Islet precursor cell (in vitro differentiated cells): ENCODE results near the gene JMJD4.
A peak's percentile ranks its signal among the peaks of the same experiment; 100 is the strongest.
"Not testable (repeated sequence)": the region's sequence is repeated elsewhere in the genome, so short reads cannot be mapped to it uniquely, and the experiment has no call there.

Experiments
- DNase-seq: peaks from one replicate; pipeline ENCODE4 v3.0.0-alpha.2; 2018

The JMJD4 gene

DNA sequence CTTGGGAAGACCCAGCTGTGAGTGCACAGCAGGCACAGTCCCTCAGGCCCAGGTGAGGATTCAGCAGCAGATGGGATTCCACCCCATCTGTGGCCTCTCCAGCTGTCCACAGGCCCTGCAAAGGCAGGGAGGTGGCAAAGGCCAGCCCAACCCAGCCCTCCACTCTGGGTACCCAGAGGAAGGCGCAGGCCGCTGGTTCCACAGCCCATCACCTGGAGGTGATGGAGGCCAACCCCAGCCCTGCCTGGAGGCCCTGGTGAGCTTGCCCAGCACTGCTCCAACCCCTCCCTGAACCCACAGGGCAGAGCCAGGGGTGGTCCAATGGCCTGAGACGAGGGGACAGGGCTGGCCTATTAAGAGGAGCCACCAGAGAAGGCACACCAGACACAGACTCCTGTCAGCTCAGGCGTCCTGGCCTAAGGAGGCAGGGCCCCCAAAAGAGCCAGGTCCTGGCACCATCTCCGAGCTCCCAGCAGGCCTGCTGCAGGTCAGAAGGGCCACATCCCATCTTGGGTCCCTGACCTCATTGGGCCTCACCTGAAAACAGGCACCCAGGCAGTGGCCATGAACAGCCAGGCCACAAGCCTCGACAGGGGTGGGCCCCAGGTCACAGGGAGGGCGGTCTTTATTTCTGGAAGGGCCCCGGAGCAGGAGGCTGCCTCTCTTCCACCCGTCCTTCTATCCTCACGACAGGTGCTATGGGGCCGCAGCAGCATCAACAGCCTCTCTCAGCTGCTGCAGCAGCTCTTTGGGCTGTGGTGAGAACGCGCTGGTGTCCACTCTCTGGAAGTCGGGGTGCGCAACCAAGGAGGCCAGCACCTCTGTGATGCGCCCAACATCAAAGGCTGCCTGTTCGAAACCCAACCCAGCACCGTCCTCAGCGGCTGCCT lies 3.2 kb downstream of the JMJD4 start:
- no peak for DNase-seq

DNA sequence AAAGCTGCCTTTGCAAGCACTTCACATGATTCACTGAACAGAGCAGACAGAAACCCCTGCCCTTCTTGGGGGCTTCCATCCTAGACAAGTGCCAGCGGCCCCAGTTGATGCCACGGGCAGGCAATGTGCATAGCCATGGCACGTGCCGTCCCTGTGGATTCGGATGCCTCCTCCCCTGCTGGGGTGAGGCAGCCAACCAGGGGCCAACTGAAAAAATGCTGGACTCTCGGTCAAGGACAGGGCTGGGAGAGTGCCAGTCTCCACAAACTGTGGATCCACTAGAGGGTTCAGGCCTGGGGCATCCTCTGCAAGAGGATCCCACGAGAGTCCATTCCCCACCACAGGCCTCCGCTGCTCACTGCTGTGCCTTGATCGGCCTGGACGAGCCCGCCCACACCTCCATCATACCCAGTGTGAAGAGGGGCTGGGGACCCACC lies 3.8 kb downstream of the JMJD4 start:
- DNase-seq: no peak

DNA sequence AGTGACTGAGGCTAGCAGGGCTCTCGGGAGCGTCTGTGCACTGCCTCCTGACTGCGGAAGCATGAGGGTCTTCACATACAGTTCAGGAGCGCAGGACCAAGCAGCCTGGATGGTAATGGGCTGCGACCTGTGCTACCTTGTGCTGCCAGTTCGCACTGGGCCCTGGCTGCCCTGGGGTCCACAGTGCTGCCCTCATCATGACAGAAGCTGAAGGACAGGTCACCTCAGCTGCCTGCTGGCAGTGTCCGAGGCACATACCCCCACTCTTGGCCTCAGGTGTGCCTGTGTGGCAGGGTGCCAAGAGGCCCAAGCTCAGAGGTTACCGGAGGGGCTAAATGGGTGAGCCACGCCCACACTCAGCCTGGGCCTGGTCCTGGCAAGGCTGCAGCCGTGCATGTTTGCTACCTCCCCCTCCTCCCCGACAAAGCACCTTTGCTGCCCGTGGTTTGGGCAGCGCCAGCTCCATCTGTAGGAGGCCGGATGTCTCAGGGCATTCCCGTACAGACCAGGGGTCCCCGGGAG lies 4.4 kb downstream of the JMJD4 start:
- no peak for DNase-seq

DNA sequence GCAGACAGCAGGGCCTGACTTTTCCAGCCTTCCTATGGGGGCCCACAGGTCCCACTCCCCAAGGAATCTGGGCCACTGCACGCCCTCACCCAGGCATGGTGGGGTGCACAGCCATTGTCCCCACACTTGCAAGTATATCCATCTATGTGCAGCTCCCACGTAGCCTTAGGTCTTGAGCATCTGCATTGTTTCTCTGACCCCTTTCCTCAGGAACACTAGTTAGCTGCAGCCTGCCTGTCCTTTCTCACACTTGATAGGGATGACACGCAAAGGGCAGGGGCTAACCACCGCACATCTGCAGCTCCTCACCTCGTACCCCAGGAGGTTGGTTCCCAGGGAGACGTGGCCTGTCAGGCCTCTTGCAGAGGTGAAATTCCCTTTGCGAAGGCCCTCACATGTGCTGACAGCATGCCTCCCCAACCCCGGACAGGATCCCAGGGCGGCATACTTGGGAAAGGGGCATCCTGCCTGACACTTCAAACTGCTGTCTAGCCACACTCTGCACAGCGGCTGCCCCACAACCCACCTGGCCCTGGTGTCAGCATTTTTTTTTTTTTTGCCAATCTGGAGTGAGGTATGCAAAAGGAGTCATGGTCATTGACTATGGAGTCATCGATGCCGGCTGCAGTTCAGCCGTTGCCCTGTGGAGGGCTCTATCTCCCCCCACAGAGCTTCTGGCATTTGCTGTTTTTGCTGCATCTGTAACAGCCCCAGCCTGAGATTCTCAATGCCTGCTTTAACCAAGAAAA lies 5.0 kb downstream of the JMJD4 start:
- peak; percentile 88 for DNase-seq

DNA sequence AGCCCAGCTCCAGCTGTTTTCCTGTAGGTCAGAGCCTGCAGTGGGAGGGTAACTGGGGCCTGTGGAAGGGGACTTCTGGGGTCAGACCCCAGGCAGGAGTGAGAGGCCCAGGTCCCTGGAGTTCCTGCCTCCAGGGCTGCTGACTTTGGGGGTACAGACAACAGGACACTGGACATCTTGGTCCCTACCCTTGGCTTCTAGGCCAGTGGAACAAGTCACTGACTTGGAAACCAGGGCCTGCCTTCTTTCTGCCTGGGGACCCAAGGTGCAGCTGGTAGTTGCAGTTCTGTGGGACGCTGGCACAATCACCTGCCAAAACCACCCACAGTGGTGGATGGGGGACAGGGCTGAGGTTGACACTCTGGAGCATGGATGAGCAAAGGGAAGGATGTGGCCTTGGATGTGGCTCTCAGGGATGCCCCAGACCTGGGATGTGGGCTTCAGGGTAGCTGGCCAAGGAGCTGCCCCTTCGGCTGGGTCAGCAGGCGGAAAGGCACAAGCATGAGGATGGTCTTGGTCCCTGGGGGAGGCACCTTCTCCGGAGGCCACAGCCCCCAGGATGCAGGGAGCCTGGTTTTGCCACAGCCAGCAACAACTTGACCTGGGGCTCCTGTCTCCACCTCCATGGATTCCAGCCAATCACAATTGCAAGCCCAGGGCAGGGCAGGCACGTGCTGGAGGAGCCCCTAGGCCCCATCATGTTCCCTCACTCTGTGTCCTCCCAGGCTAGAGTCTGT lies 5.8 kb downstream of the JMJD4 start:
- no peak for DNase-seq

DNA sequence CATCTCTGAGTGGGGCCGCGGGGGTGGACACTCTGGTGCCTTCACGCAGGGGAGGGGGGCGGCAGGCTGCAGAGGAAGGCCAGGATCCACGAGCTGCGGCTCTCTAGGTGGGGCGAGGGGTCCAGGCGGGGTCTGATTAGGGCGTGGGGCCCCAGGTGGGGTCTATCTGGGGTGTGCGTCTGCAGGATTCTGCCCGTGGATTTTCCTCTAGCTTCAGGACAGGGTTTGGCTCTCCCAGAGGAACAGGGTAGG lies 6.3 kb downstream of the JMJD4 start:
- DNase-seq: no peak

DNA sequence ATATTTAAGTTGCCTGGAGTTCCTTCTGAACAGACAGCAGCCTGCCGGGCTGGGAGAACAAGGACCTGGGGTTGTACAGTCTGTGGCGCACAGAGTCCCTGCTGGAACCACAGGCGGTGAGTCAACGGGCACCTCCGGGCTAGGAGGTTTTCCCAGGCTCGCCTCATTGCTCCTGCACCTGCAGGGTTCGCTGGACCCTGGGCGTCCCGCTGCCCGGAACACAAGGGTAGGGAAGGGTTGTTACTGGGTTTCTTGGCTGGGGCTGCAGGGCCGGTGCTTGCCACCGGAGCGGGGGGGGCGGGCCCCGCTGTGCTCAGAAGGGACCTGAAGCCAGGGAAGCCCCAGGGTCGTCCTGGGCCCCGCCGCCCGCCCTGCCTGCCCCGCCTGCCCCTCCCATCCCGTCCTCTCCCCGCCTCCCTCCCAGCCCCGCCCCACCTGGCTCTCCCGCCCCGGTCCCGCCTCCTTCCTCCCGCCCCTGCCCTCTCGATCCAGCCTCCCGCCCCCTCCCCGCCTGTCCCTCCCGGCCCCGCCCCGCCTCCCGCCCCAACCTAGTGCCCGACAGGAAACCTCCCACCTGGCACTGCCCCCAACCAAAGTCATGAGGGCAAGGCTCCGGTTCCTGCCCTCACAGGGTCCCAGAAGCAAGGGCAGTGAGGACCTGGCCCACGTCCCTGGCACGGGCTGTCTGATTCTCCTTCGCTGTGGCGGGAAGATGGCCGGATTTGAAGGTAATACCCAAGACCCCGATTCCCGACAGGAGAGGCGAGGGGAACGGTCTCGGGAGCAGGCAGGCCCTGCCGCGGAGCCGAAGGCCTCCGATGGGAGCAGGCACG lies 6.8 kb downstream of the JMJD4 start:
- DNase-seq: peak; percentile 92

DNA sequence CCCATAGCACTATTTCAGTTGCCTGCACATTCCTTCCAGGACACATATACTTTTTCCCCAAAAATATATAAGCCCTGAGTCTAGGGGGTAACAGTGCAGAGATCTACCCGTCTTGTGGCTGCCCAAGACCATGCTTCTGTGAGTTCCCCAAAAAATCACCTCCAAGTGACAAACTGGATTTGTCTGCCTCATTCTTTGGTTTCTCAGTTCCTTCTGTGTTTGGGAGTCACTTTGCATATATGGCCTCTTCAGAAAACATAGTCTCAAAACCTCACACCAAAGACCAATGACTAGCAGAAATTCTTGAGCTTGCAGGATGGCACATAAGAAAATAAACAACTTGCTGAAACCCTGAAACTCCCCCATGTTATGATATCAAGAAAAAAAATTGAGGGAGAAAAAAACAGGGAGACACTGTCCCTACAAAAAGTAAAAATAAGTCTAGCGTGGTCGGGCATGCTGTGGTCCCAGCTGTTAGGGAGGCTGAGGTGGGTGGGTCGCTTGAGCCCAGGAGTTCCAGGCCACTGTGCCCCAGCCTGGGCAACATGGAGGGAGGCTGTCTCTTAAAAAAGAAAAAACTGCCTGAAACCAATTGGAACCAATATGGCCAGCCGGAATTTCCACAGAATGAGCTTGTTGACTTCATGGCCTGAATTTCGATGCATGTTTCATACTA lies 8.0 kb downstream of the JMJD4 start:
- DNase-seq: no peak

DNA sequence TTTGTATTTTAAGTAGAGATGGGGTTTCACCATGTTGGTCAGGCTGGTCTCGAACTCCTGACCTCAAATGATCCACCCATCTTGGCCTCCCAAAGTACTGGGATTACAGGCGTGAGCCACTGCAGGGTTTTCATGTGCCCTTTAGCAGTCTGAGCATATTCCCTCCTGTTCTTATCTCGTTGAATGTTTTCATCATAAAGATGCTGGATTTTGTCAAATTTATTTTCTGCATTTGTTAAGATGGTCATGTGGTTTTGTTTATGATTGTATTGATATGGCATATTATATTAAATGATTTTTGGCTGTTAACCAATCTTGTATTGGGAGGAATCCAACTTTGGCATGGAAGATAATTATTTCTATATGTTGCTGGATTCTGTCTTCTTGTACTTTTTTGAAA lies 8.8 kb downstream of the JMJD4 start:
- DNase-seq: no peak

DNA sequence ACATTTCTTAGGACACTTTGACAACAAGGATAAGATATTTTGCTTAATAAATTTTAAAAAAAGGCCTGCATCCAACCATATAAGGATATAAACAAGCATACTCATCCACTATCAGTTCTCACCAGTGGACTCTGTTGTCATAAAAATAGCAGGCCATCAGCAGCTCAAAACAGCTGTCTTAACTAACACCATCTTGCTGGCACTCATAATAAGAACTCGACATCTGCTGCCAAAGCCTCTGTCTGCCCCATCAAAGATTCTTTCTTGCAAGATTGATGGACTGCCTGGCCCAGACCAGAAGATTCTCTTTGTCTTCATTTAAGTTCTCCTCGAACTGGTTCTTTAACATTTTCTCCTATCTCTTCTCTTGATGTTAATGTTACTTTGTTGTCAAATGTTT lies 10.1 kb downstream of the JMJD4 start:
- no peak for DNase-seq

DNA sequence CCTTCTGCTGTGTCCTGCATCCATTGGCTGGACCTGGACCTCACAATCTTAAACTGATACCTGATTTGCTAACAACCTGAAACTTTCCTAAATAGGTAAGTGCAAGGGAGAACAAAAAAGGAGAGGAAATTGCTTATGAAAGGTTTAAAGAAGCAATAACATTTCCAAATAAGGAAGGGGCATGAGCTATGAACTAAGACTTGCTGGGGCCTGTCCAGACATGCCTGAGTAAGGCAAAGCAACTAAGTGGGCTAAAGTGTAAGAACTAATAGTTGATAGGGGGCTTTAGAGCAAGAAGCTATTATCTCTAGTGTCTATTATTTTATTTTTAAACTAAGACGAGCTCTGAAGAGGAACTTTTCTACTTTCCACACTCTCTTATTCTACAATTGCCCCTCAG lies 11.6 kb downstream of the JMJD4 start:
- DNase-seq: no peak

DNA sequence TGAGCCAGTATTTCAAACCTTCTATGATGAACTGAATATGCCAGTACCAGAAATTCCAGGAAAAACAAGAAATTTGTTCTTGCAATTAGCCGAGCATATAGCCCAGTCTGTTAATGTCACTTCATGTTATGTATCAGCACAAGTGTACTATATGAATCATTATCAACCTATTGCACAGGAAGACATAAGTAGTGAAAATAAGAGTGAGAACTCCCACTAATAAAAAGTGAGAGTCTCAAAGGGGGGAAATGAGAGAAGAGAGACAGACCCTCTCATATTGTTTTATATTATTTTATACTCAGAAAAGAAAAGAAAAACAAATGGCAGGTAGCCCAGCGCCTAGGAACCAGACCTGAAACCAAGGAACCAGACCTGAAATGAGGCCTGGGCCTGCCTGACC lies 16.2 kb downstream of the JMJD4 start:
- DNase-seq: no peak

DNA sequence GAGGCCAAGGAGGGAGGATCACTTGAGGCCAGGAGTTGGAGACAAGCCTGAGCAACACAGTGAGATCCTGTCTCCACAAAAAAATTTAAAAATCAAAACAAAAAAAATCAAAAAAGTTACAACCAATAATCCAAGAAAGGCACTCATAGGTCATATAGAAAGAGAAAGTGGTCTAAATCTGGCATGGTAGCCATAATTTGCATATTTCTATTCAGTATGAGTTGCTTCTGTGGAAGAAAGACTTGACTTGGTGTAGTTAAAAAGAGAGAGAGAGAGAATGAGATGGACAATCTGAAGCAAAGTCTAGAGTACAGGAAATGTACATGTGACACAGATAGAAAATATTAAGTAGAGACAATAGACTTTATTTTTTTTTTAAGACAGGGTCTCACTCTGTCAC lies 22.5 kb downstream of the JMJD4 start:
- no peak for DNase-seq

DNA sequence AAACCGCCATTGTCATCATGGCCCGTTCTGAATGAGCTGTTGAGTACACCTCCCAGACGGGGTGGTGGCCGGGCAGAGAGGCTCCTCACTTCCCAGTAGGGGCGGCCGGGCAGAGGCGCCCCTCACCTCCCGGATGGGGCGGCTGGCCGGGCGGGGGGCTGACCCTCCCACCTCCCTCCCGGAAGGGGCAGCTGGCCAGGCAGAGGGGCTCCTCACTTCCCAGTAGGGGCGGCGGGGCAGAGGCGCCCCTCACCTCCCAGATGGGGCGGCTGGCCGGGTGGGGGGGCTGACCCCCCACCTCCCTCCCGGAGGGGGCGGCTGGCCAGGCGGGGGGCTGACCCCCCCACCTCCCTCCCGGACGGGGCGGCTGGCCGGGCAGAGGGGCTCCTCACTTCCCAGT lies 24.6 kb downstream of the JMJD4 start:
- DNase-seq: not testable (repeated sequence)

DNA sequence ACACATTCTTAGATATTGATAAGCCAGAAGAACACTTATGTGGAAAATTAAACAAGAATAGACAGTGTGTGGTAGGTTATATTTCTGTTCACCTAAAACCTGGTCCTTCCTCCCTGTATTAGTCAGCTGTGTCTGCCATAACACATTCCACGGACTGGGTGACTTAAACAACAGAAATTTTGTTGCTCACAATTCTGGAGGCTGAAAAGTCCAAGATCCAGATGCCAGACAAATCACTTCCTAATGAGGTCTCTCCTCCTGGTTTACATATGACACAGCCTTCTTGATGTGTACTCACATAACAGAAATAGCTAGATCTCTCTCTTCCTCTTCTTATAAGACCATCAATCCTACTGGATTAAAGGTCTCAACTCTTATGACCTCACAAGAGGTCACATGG lies 25.7 kb downstream of the JMJD4 start:
- DNase-seq: no peak

DNA sequence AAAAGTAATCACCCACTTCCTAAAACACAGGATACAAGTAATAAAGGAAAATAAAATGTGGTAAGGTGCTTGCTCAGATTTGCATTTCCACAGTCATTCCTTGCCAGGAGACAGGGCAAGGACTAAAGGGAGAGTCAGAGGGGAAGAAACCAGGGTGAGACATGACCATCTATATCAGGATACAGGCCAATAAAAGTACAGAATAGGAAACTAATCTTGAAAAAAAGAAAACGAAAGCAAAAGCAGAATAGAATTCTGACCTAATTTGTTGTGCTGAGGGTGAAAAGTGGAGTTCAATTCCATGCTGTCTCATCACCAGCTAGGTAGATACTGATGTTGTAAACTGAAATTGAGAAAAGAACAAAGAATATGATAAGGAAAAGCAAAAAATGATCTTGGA lies 27.3 kb downstream of the JMJD4 start:
- no peak for DNase-seq

DNA sequence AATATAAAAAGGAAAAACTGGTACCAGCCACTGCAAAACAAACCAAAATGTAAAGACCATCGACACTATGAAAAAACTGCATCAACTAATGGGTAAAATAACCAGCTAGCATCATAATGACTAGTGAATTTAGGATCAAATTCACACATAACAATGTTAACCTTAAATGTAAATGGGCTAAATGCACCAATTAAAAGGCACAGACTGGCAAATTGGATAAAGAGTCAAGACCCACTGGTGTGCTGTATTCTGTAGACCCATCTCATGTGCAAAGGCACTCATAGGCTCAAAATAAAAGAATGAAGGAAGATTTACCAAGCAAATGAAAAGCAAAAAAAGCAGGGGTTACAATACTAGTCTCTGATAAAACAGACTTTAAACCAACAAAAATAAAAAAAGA lies 33.5 kb downstream of the JMJD4 start:
- not testable (repeated sequence) for DNase-seq

DNA sequence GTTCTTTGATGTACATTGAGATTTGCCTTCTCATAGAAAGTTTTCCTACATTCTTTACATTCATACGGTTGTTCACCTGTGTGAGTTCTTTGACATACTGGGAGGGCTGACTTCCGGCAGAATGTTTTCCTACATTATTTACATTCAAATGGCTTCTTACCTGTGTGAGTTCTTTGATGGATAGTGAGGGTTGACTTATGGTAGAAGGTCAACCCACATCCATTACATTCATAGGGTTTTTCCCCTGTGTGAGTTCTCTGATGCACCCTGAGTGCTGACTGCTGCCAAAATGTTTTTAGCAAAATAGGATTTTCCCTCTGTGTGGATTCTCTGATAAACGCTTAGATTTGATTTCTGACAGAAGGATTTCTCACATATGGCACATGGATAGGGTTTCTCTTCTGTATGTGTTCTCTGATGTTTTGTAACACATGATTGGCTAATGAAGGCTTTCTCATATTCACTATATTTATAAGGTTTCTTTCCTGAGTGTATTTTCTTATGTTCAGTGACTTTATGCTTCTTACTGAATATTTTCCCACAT lies 37.7 kb downstream of the JMJD4 start:
- DNase-seq: no peak

DNA sequence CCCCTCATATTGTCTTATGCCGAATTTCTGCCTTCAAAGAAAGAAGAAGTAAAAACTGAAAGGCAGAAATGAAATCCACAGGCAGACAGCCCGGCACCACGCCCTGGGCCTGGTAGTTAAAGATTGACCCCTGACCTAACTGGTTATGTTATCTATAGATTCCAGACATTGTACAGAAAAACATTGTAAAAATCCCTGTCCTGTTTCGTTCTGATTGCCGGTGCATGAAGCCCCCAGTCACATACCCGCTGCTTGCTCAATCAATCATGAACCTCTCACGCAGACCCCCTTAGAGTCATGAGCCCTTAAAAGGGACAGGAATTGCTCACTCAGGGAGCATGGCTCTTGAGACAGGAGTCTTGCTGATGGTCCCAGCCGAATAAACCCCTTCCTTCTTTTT lies 49.3 kb downstream of the JMJD4 start:
- no peak for DNase-seq
